Fibroblast of the aortic adventitia (primary cell): ENCODE measurements around the gene RAB24. TPM values are rescaled to one million over a fixed set of nuclear protein-coding genes. Genes with fewer than 3 reads are reported as not detected.

Experiments used
- DNase-seq: peaks from one replicate; pipeline ENCODE4 v3.0.0-alpha.2; 2010; ENCODE audit warnings: low read depth
- H3K4me3 ChIP-seq: 2 replicates; pipeline ENCODE4 v1.5.1; 2011; ENCODE audit warnings: low read depth, mild to moderate bottlenecking, control low read depth, low read length, moderate library complexity
- CTCF ChIP-seq: IDR thresholded peaks from 2 replicates; pipeline ENCODE4 v1.5.1; 2011; ENCODE audit warnings: mild to moderate bottlenecking, low read length, control low read depth, inconsistent platforms; ENCODE audit not compliant: insufficient read depth
- total RNA-seq: library from RNA; depleted of rRNA; stranded (reverse); fragments of >200 nt; gene quantifications from 2 replicates; pipeline ENCODE4 v1.2.3, GENCODE V29; 2012; ENCODE audit warnings: low replicate concordance

Gene RAB24
- total RNA-seq, 1 donor: 11.6 TPM

DNA sequence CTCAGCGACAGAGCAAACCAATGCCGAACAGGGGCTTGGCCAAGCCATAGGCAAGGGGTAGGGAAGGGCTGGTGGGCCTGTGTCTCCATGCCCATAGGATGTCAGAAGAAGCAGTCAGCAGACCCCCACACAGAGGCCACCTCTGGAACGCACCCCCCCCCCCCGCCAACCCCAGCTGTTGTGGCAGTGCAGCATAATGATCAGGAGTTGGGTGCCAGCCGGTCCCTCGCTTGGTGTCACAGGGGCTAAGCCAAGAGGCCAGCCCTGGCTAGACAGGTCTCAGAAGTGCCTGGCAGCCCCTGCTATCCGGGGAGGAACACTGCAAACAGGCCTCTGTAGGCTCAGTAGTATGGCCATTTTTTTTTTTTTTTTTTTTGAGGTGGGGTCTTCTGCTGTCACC is 11.9 kb upstream of the RAB24 start:
- TF ChIP-seq CTCF: no peak
- DNase-seq: no peak
- H3K4me3 ChIP-seq: no peak overlapping the region

DNA sequence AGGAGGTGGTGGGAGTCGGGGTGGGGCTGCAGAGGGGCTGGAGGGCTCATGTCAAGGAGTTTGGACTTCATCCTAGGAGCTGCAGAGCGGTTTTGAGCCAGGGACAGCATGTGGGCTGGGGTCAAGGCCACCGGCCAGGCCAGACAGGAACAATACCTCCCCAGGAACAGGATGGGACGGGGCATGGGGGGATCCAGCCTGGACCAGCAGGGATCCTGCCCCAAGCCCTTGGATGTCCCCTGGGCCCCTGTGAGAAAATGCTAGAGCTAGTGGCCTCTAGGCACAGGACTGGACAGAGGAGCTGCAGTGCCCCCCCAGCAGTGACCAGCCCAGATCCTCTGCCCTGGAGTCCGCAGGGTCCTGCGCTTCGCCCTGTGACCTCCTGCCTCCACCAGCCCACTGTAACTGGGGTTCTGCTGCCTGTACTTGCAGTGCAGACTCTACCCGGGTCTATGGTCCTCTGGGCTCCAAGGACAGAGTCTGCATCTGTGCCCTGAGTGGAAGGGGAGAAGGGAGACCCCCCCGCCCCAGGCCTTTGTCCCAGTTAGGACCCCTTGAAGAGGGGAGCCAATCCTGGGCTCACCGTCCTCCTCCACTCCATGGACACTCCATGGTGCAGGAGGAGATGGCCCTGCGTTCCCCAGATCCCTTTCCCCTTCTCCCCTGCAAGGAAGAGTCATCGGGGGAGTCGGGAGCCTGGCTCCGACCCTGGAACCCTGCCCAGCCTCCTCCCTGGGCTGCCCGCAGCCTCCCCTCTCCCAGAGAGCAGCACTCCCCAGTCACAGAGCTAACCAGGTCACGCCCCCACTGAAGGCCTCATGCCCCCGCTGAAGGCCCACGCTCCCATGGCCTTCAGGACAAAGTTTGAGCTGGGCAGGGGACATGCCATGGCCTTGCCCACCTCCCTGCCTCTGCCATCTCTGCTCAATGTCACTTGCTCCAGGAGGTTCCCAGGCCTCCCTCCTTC is 11.1 kb upstream of the RAB24 start:
- no peak for DNase-seq
- TF ChIP-seq CTCF: no peak
- H3K4me3 ChIP-seq: no peak overlapping the region

DNA sequence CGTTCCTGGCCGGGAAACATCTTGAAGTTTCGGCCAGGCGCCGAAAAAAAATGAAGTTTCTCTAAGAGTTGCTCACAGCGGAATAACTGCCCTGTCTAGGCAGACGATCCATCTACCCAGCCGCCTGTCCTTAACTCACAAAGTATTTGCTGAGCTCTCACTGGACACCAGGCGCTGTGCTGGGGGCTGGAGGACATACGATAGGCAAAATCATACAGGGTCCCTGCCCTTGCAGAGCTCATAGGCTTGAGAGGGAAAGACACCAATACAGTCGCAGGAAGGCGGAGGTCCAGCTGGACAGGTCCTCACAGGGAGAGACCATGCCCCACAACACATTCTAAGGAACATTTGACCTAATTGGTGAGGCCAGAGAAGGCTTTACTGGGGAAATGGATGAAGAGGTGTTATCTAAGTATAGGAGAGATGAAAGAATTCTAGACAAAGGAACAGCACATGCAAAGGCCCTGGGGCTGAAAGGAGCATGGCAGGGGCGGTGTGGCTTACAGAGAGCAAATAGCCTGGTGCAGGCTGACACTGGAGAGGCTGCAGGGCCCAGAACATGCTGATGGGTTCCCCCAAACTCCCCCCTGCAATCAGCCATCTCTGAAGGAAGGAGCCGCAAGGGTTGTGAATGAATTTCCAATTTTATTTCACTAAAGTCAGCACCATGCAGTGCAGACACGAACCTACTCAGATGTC is 10.2 kb upstream of the RAB24 start:
- DNase-seq: no peak
- no peak for TF ChIP-seq CTCF
- no peak overlapping the region for H3K4me3 ChIP-seq

DNA sequence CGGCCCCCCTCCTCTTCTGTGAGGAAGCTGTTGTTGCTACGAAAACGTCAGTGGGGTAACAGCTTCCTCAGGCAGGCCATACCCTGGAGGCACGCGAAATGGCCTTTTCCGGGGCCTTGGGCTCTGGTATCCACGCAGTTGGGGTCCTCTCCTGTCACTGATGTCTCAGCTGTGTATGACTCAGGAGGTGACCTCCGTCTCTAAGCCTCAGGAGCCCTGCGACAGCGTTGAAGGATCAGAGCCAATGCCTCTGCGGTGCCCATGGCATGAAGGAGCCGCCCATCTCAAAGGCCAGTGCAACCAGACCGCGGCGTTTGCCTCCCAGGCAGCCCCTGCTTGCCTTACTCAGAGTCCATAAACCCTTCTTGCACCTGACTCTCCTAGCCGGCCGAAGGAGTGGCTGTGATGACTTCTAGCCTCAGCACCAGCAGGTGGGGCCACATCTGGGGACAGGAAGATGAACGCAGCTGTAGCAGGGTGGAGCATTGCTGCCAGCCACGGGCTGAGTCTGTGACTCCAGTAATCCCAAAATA is 9.2 kb upstream of the RAB24 start:
- peak overlapping the region; percentile 38 for H3K4me3 ChIP-seq
- no peak for DNase-seq
- no peak for TF ChIP-seq CTCF

- peak within 1 kb of the TSS; percentile 77 for H3K4me3 ChIP-seq
- DNase-seq: peak; percentile 88
- TF ChIP-seq CTCF: no peak
Observed at GRCh38 chr5:177311723-177312648, 8.5 kb upstream of the RAB24 start, which contains the start of gene MXD3. MXD3 (minus strand) TSS chr5:177311898; CDS start chr5:177311830, 68 bp downstream.

DNA sequence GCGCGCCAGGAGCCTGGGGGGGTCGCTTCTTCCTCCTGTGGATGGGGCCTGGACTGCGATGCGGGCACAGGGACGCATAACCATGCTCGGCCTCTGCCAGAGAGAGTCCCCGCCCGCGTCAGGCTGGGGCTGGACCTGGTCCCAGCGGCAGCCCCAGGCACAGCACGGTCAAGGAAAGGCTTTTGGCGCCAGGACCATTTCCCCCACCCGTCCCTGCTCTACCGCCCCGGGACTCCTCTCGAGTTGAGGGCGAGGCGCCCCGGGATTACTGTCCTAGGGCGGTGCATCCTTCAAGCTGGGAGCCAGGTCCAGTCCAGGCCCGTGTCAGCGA is 7.8 kb upstream of the RAB24 start:
- peak overlapping the region; percentile 77 for H3K4me3 ChIP-seq
- no peak for DNase-seq
- TF ChIP-seq CTCF: no peak
